K562 (cell line): Measurements from ENCODE around the gene DBP. TPM values are rescaled to one million over a fixed set of nuclear protein-coding genes. Genes with fewer than 3 reads are reported as not detected.

Experiments
- ATF7 ChIP-seq: fragments of 450-650 bp; IDR thresholded peaks from 2 replicates; pipeline ENCODE4 v1.7.1; 2014; ENCODE audit warnings: mild to moderate bottlenecking, moderate library complexity
- BRCA1 ChIP-seq, 2 experiments: fragments of 450-650 bp in 1 of 2; sonication (generic) in 1 of 2; formaldehyde crosslinking in 1 of 2; IDR thresholded peaks; 2 replicates each; pipeline versions ENCODE4 v1.5.0 to v1.6.1; 2017 to 2020; ENCODE audit warnings: mild to moderate bottlenecking in 1 of 2, missing genetic modification reagents in 1 of 2
- CBFB ChIP-seq: sonication (generic); formaldehyde crosslinking; IDR thresholded peaks from 2 replicates; pipeline ENCODE4 v1.4.0; 2020; ENCODE audit warnings: mild to moderate bottlenecking, missing genetic modification reagents
- CTBP1 ChIP-seq: fragments of 450-650 bp; IDR thresholded peaks from 2 replicates; pipeline ENCODE4 v1.6.1; 2016; ENCODE audit warnings: borderline replicate concordance
- EP300 ChIP-seq: IDR thresholded peaks from 2 replicates; pipeline ENCODE4 v1.6.1; 2012; ENCODE audit warnings: low read length, improper control_type of control experiment
- EP400 ChIP-seq: fragments of 450-650 bp; IDR thresholded peaks from 2 replicates; pipeline ENCODE4 v1.6.1; 2017; ENCODE audit warnings: antibody characterized with exemption, mild to moderate bottlenecking, moderate library complexity
- ERF ChIP-seq: fragments of 450-650 bp; formaldehyde crosslinking; IDR thresholded peaks from 2 replicates; pipeline ENCODE4 v1.4.0; 2020; ENCODE audit warnings: mild to moderate bottlenecking, mixed read lengths
- ESRRB ChIP-seq: fragments of 250-450 bp; sonication (Bioruptor Pico); IDR thresholded peaks from 2 replicates; pipeline ENCODE4 v1.5.0; 2020; ENCODE audit warnings: mild to moderate bottlenecking, moderate library complexity, borderline replicate concordance
- FOXP1 ChIP-seq: sonication (generic); formaldehyde crosslinking; IDR thresholded peaks from 2 replicates; pipeline ENCODE4 v1.8.0; 2022; ENCODE audit warnings: mild to moderate bottlenecking, missing genetic modification reagents
- ID3 ChIP-seq, 2 experiments: fragments of 250-450 bp in 1 of 2; fragments of 450-650 bp in 1 of 2; sonication (Bioruptor Pico) in 1 of 2; IDR thresholded peaks; 2 replicates each; pipeline versions ENCODE4 v1.6.1 to v1.8.0; 2016 to 2021; ENCODE audit warnings: mild to moderate bottlenecking in 2 of 2, moderate library complexity in 2 of 2, missing compliant biosample characterization in 1 of 2, missing genetic modification characterization in 1 of 2
- ILK ChIP-seq: fragments of 450-650 bp; IDR thresholded peaks from 2 replicates; pipeline ENCODE4 v1.6.1; 2016; ENCODE audit warnings: missing genetic modification characterization, low read depth, mild to moderate bottlenecking, missing compliant biosample characterization, moderate library complexity, borderline replicate concordance
- KDM5B ChIP-seq: fragments of 200-600 bp; sonication (generic); IDR thresholded peaks from 2 replicates; pipeline ENCODE4 v1.6.1; 2012; ENCODE audit warnings: low read depth, mild to moderate bottlenecking, moderate library complexity, low read length, control low read depth, inconsistent platforms; ENCODE audit not compliant: insufficient replicate concordance
- MTA1 ChIP-seq: fragments of 450-650 bp; IDR thresholded peaks from 2 replicates; pipeline ENCODE4 v1.6.1; 2017; ENCODE audit warnings: borderline replicate concordance
- NR0B1 ChIP-seq: fragments of 450-650 bp; IDR thresholded peaks from one replicate; pipeline ENCODE4 v1.6.1; 2018; ENCODE audit warnings: mild to moderate bottlenecking, moderate library complexity; ENCODE audit not compliant: partially characterized antibody
- NRF1 ChIP-seq, 2 experiments: fragments of 450-650 bp; IDR thresholded peaks in 1 of 2; conservative IDR thresholded peaks in 1 of 2; 2 replicates each; pipeline ENCODE4 v1.6.1; 2014; ENCODE audit warnings: mild to moderate bottlenecking in 2 of 2
- PREB ChIP-seq: sonication (generic); formaldehyde crosslinking; IDR thresholded peaks from 2 replicates; pipeline ENCODE4 v1.8.1; 2023; ENCODE audit warnings: mild to moderate bottlenecking, missing genetic modification reagents
- RFX7 ChIP-seq: fragments of 250-450 bp; sonication (Bioruptor Pico); IDR thresholded peaks from 2 replicates; pipeline ENCODE4 v1.5.1; 2021; ENCODE audit warnings: mild to moderate bottlenecking
- SETDB1 ChIP-seq: IDR thresholded peaks from one replicate; pipeline ENCODE4 v1.6.1; 2012; ENCODE audit warnings: low read length, control low read depth, inconsistent platforms
- STAT5B ChIP-seq: fragments of 250-450 bp; sonication (Bioruptor Pico); IDR thresholded peaks from 2 replicates; pipeline ENCODE4 v1.8.0; 2021; ENCODE audit warnings: mild to moderate bottlenecking, inconsistent platforms
- TFAP4 ChIP-seq: sonication (generic); formaldehyde crosslinking; IDR thresholded peaks from 2 replicates; pipeline ENCODE4 v1.8.0; 2022; ENCODE audit warnings: missing genetic modification reagents, mild to moderate bottlenecking, moderate library complexity, borderline replicate concordance
- TGIF2 ChIP-seq: sonication (generic); formaldehyde crosslinking; IDR thresholded peaks from 2 replicates; pipeline ENCODE4 v1.8.1; 2022; ENCODE audit warnings: mild to moderate bottlenecking, missing genetic modification reagents, moderate library complexity
- ZNF740 ChIP-seq, 3 experiments: fragments of 200-800 bp in 1 of 3; sonication (Bioruptor generic) in 1 of 3; sonication (generic) in 1 of 3; formaldehyde crosslinking in 1 of 3; IDR thresholded peaks; 2 replicates each; pipeline versions ENCODE4 v1.6.1 to v1.8.0; 2016 to 2022; ENCODE audit warnings: mild to moderate bottlenecking in 2 of 3, missing compliant biosample characterization in 2 of 3, missing genetic modification characterization in 2 of 3, missing genetic modification reagents in 1 of 3
- ZNF77 ChIP-seq: fragments of 250-450 bp; sonication (Bioruptor Pico); IDR thresholded peaks from 2 replicates; pipeline ENCODE4 v1.5.0; 2020
- polyA plus RNA-seq, 8 experiments: library from polyadenylated mRNA; depleted of rRNA in 4 of 8; stranded (reverse) in 5 of 8; unstranded in 3 of 8; fragments of >200 nt; fragmentation: Nextera tagmentation in 2 of 8; fragmentation: Illumina TruSeq in 1 of 8; extraction: Ambion mirVana in 2 of 8; extraction: Trizol in 1 of 8; gene quantifications; 2 replicates each; pipeline versions ENCODE4 v1.2.1 to v1.2.3, GENCODE V29; 2011 to 2014; ENCODE audit warnings: inconsistent platforms in 1 of 8, missing spikeins in 1 of 8
- total RNA-seq, 7 experiments: library from RNA; depleted of rRNA in 6 of 7; stranded (reverse); fragments of >200 nt in 6 of 7; fragmentation: Illumina TruSeq in 2 of 7; extraction: Trizol in 2 of 7; gene quantifications; 2 replicates each; pipeline versions ENCODE4 v1.2.1 to v1.2.3, GENCODE V29; 2011 to 2021; ENCODE audit warnings: low replicate concordance in 1 of 7

Gene DBP
- total and polyA plus RNA-seq, 9 of the 15 experiments (the other 6 are each of a cell fraction or from before 2014, with no cell fraction given), result 0.25 to 5.5 (median 1.8) TPM

GRCh38 chr19:48654299-48655059, 17.3 kb upstream of the DBP start (continued):
- TF ChIP-seq SETDB1 (no peak), EP300 (no peak), EP400 (peak; percentile 16; the same call in 1 of the 2 replicates), PREB (CRISPR knock-in tag) (no peak), ILK (tag) (no peak), TFAP4 (CRISPR knock-in tag) (no peak), ZNF740 (CRISPR knock-in tag; IDR thresholded peaks at IDR 0.05) (no peak), ZNF740 (tag; IDR thresholded peaks at IDR 0.05) (no peak), ID3 (CRISPR knock-in tag; IDR thresholded peaks at IDR 0.05) (no peak), ID3 (tag; IDR thresholded peaks at IDR 0.05) (no peak), FOXP1 (CRISPR knock-in tag) (no peak), ATF7 (no peak), CTBP1 (peak; percentile 18; the same call in 1 of the 2 replicates), TGIF2 (no peak), ZNF77 (CRISPR knock-in tag) (no peak), NRF1 (conservative IDR thresholded peaks at IDR 0.05 in 1 of 2, IDR thresholded peaks at IDR 0.05 in 1 of 2) (no peak), RFX7 (no peak), ERF (CRISPR knock-in tag) (no peak), ESRRB (CRISPR knock-in tag) (no peak), STAT5B (CRISPR knock-in tag) (no peak), MTA1 (no peak), BRCA1 (IDR thresholded peaks at IDR 0.05) (no peak), BRCA1 (CRISPR knock-in tag; IDR thresholded peaks at IDR 0.05) (no peak), NR0B1 (no peak), KDM5B (no peak), CBFB (CRISPR knock-in tag) (no peak)
